ENCODE data around the gene MPHOSPH8. TPM values are rescaled to one million over a fixed set of nuclear protein-coding genes. Genes with fewer than 3 reads are reported as not detected.

MPHOSPH8 gene
- total and polyA plus RNA-seq, 2 donors (not counting 1 experiment from before 2014, with no cell fraction given): 18.3 to 18.8 TPM

- no peaks in the 10 kb centered on the region for H3K27me3 ChIP-seq (ENCODE audit: control insufficient read depth, insufficient read depth, low read length)
- no peak overlapping the region for H3K4me2 ChIP-seq (ENCODE audit: extremely low read depth, insufficient read depth, low read length)
- peaks cover 12% of the 10 kb centered on the region for H3K36me3 ChIP-seq (ENCODE audit: control insufficient read depth, insufficient read depth, low read length)
Observed at GRCh38 chr13:19672990-19673389, 39.5 kb downstream of the MPHOSPH8 start.

GRCh38 chr13:19673473-19674430, 40.3 kb downstream of the MPHOSPH8 start:
- TF ChIP-seq CTCF (conservative IDR thresholded peaks at IDR 0.05 in 1 of 2, IDR thresholded peaks at IDR 0.05 in 1 of 2; ENCODE audit: low read depth in 1 of 2, low read length in 2 of 2): no peak
- TF ChIP-seq EZH2 (IDR thresholded peaks at IDR 0.05; ENCODE audit: low read length, missing control alignments): no peak
- H3K4me3 ChIP-seq (replicated peaks in 1 of 4; ENCODE audit: control extremely low read depth in 1 of 4, insufficient read depth in 1 of 4, low read depth in 3 of 4, low read length in 4 of 4): no peak overlapping the region
- no peak overlapping the region for H2AFZ ChIP-seq (ENCODE audit: low read length)
- no peak overlapping the region for H3K4me2 ChIP-seq (ENCODE audit: extremely low read depth, insufficient read depth, low read length)
- no peaks in the 10 kb centered on the region for H3K27me3 ChIP-seq (ENCODE audit: control insufficient read depth, insufficient read depth, low read length)
- no peaks in the 10 kb centered on the region for H3K4me1 ChIP-seq (ENCODE audit: control insufficient read depth, extremely low read depth, insufficient read depth, low read length)
- no peak overlapping the region for H3K9ac ChIP-seq (ENCODE audit: insufficient read depth, low read length)
- DNase-seq (ENCODE audit: low read depth in 2 of 2): peak in 1 of 2 donors; percentile 25
- no peaks in the 10 kb centered on the region for H3K9me3 ChIP-seq (ENCODE audit: control insufficient read depth, insufficient read depth, low read depth, low read length)
- H4K20me1 ChIP-seq (ENCODE audit: control insufficient read depth, extremely low read depth, insufficient read depth, low read length): no peaks in the 10 kb centered on the region
- H3K79me2 ChIP-seq (ENCODE audit: control insufficient read depth, insufficient read depth, low read length): no peaks in the 10 kb centered on the region
- no peak overlapping the region for H3K27ac ChIP-seq (ENCODE audit: insufficient read depth, low read length)
- H3K36me3 ChIP-seq (ENCODE audit: control insufficient read depth, insufficient read depth, low read length): peaks cover 12% of the 10 kb centered on the region

More at GRCh38 chr13:19672990-19673389, 39.5 kb downstream of the MPHOSPH8 start:
- no peak overlapping the region for H2AFZ ChIP-seq (ENCODE audit: low read length)
- H3K27ac ChIP-seq (ENCODE audit: insufficient read depth, low read length): no peak overlapping the region
- no peaks in the 10 kb centered on the region for H3K4me1 ChIP-seq (ENCODE audit: control insufficient read depth, extremely low read depth, insufficient read depth, low read length)
- no peak for DNase-seq (ENCODE audit: low read depth in 2 of 2)
- no peak overlapping the region for H3K4me3 ChIP-seq (replicated peaks in 1 of 4; ENCODE audit: control extremely low read depth in 1 of 4, insufficient read depth in 1 of 4, low read depth in 3 of 4, low read length in 4 of 4)
- H3K9me3 ChIP-seq (ENCODE audit: control insufficient read depth, insufficient read depth, low read depth, low read length): no peaks in the 10 kb centered on the region
- TF ChIP-seq CTCF (conservative IDR thresholded peaks at IDR 0.05 in 1 of 2, IDR thresholded peaks at IDR 0.05 in 1 of 2; ENCODE audit: low read depth in 1 of 2, low read length in 2 of 2): no peak
- no peak for TF ChIP-seq EZH2 (IDR thresholded peaks at IDR 0.05; ENCODE audit: low read length, missing control alignments)
- no peaks in the 10 kb centered on the region for H3K79me2 ChIP-seq (ENCODE audit: control insufficient read depth, insufficient read depth, low read length)
- H4K20me1 ChIP-seq (ENCODE audit: control insufficient read depth, extremely low read depth, insufficient read depth, low read length): no peaks in the 10 kb centered on the region
- no peak overlapping the region for H3K9ac ChIP-seq (ENCODE audit: insufficient read depth, low read length)

- no peak for TF ChIP-seq EZH2 (IDR thresholded peaks at IDR 0.05; ENCODE audit: low read length, missing control alignments)
- TF ChIP-seq CTCF (conservative IDR thresholded peaks at IDR 0.05 in 1 of 2, IDR thresholded peaks at IDR 0.05 in 1 of 2; ENCODE audit: low read depth in 1 of 2, low read length in 2 of 2): no peak
- H3K4me2 ChIP-seq (ENCODE audit: extremely low read depth, insufficient read depth, low read length): no peak overlapping the region
- H4K20me1 ChIP-seq (ENCODE audit: control insufficient read depth, extremely low read depth, insufficient read depth, low read length): no peaks in the 10 kb centered on the region
- no peaks in the 10 kb centered on the region for H3K9me3 ChIP-seq (ENCODE audit: control insufficient read depth, insufficient read depth, low read depth, low read length)
- no peaks in the 10 kb centered on the region for H3K79me2 ChIP-seq (ENCODE audit: control insufficient read depth, insufficient read depth, low read length)
- H2AFZ ChIP-seq (ENCODE audit: low read length): no peak overlapping the region
- H3K27ac ChIP-seq (ENCODE audit: insufficient read depth, low read length): no peak overlapping the region
- H3K4me1 ChIP-seq (ENCODE audit: control insufficient read depth, extremely low read depth, insufficient read depth, low read length): no peaks in the 10 kb centered on the region
- H3K27me3 ChIP-seq (ENCODE audit: control insufficient read depth, insufficient read depth, low read length): no peaks in the 10 kb centered on the region
- H3K36me3 ChIP-seq (ENCODE audit: control insufficient read depth, insufficient read depth, low read length): peaks cover 10% of the 10 kb centered on the region
- H3K4me3 ChIP-seq (replicated peaks in 1 of 4; ENCODE audit: control extremely low read depth in 1 of 4, insufficient read depth in 1 of 4, low read depth in 3 of 4, low read length in 4 of 4): no peak overlapping the region
- DNase-seq (ENCODE audit: low read depth in 2 of 2): no peak
- no peak overlapping the region for H3K9ac ChIP-seq (ENCODE audit: insufficient read depth, low read length)
Observed at GRCh38 chr13:19674898-19675297, 41.4 kb downstream of the MPHOSPH8 start.

Data from fibroblast of lung (primary cell).